H9 (cell line): ENCODE data around the gene RAPH1. TPM values are rescaled to one million over a fixed set of nuclear protein-coding genes. Genes with fewer than 3 reads are reported as not detected.

Source experiments
- DNase-seq: peaks from one replicate; pipeline ENCODE4 v3.0.0-alpha.2; 2017
- H2AFZ ChIP-seq: one replicate; pipeline ENCODE4 v1.6.1; 2013; ENCODE audit warnings: mild to moderate bottlenecking, low read length, control low read depth, moderate library complexity
- H2AK5ac ChIP-seq: 2 replicates; pipeline ENCODE4 v1.6.1; 2013; ENCODE audit warnings: low read length, control low read depth, mixed read lengths; ENCODE audit not compliant: insufficient read length
- H2BK120ac ChIP-seq: one replicate; pipeline ENCODE4 v1.6.1; 2013; ENCODE audit warnings: low read depth, mild to moderate bottlenecking, low read length, control low read depth, inconsistent platforms; ENCODE audit not compliant: poor library complexity, severe bottlenecking
- H2BK12ac ChIP-seq: 2 replicates; pipeline ENCODE4 v1.6.1; 2013; ENCODE audit warnings: low read length, control low read depth, mixed read lengths, low read depth; ENCODE audit not compliant: insufficient read length
- H2BK15ac ChIP-seq: 2 replicates; pipeline ENCODE4 v1.6.1; 2013; ENCODE audit warnings: low read depth, low read length, control low read depth
- H2BK20ac ChIP-seq: one replicate; pipeline ENCODE4 v1.6.1; 2013; ENCODE audit warnings: low read depth, mild to moderate bottlenecking, low read length, control low read depth, inconsistent platforms; ENCODE audit not compliant: poor library complexity, severe bottlenecking
- H2BK5ac ChIP-seq: 2 replicates; pipeline ENCODE4 v1.6.1; 2013; ENCODE audit warnings: low read length, control low read depth, mixed read lengths; ENCODE audit not compliant: insufficient read length
- H3K14ac ChIP-seq: 2 replicates; pipeline ENCODE4 v1.6.1; 2013; ENCODE audit warnings: low read length, control low read depth; ENCODE audit not compliant: insufficient read depth
- H3K18ac ChIP-seq: 2 replicates; pipeline ENCODE4 v1.6.1; 2013; ENCODE audit warnings: low read depth, mild to moderate bottlenecking, mixed read lengths, low read length, control low read depth; ENCODE audit not compliant: insufficient read length
- H3K23ac ChIP-seq: 2 replicates; pipeline ENCODE4 v1.6.1; 2013; ENCODE audit warnings: low read length, control low read depth, mixed read lengths, low read depth; ENCODE audit not compliant: insufficient read length
- H3K23me2 ChIP-seq: 2 replicates; pipeline ENCODE4 v1.6.1; 2013; ENCODE audit warnings: low read depth, mild to moderate bottlenecking, mixed read lengths, low read length, control low read depth; ENCODE audit not compliant: insufficient read length, poor library complexity, severe bottlenecking
- H3K27ac ChIP-seq: 2 replicates; pipeline ENCODE4 v1.5.1; 2013; ENCODE audit warnings: low read length, control low read depth, mixed read lengths, low read depth; ENCODE audit not compliant: insufficient read length
- H3K27me3 ChIP-seq: 2 replicates; pipeline ENCODE4 v1.6.1; 2013; ENCODE audit warnings: low read length, control low read depth, inconsistent platforms; ENCODE audit not compliant: insufficient read depth
- H3K4ac ChIP-seq: 2 replicates; pipeline ENCODE4 v1.6.1; 2013; ENCODE audit warnings: low read depth, mild to moderate bottlenecking, control low read depth, inconsistent platforms, low read length, moderate library complexity
- H3K4me1 ChIP-seq: 2 replicates; pipeline ENCODE4 v1.6.1; 2013; ENCODE audit warnings: low read length, control low read depth, inconsistent platforms; ENCODE audit not compliant: insufficient read depth
- H3K4me2 ChIP-seq: 2 replicates; pipeline ENCODE4 v1.6.1; 2013; ENCODE audit warnings: low read length, control low read depth, mixed read lengths; ENCODE audit not compliant: insufficient read length, insufficient read depth
- H3K56ac ChIP-seq: 2 replicates; pipeline ENCODE4 v1.6.1; 2013; ENCODE audit warnings: low read depth, mild to moderate bottlenecking, mixed read lengths, low read length, control low read depth; ENCODE audit not compliant: insufficient read length
- H3K79me1 ChIP-seq: 2 replicates; pipeline ENCODE4 v1.6.1; 2013; ENCODE audit warnings: low read depth, mild to moderate bottlenecking, moderate library complexity, low read length, control low read depth, inconsistent platforms; ENCODE audit not compliant: insufficient read depth, poor library complexity, severe bottlenecking
- H3K79me2 ChIP-seq: 2 replicates; pipeline ENCODE4 v1.6.1; 2013; ENCODE audit warnings: low read length, control low read depth, inconsistent platforms; ENCODE audit not compliant: insufficient read depth
- H3K9ac ChIP-seq: 2 replicates; pipeline ENCODE4 v1.6.1; 2013; ENCODE audit warnings: low read length, control low read depth, mixed read lengths; ENCODE audit not compliant: insufficient read length; ENCODE audit errors: extremely low read depth
- H3K9me3 ChIP-seq: one replicate; pipeline ENCODE4 v1.6.1; 2013; ENCODE audit warnings: low read depth, low read length, inconsistent platforms; ENCODE audit not compliant: control insufficient read depth
- H3T11ph ChIP-seq: one replicate; pipeline ENCODE4 v1.6.1; 2013; ENCODE audit warnings: mild to moderate bottlenecking, low read length, control low read depth, inconsistent platforms
- H4K20me1 ChIP-seq: one replicate; pipeline ENCODE4 v1.6.1; 2013; ENCODE audit not compliant: control insufficient read depth, insufficient read length, insufficient read depth
- H4K5ac ChIP-seq: 2 replicates; pipeline ENCODE4 v1.6.1; 2013; ENCODE audit warnings: low read depth, mild to moderate bottlenecking, mixed read lengths, low read length, control low read depth; ENCODE audit not compliant: insufficient read length
- H4K8ac ChIP-seq: replicated peaks from 2 replicates; pipeline ENCODE4 v1.6.1; 2013; ENCODE audit warnings: low read length, control low read depth, mixed read lengths, low read depth; ENCODE audit not compliant: insufficient read length
- H4K91ac ChIP-seq: 2 replicates; pipeline ENCODE4 v1.6.1; 2013; ENCODE audit warnings: low read depth, mild to moderate bottlenecking, moderate library complexity, mixed read lengths, low read length, control low read depth; ENCODE audit not compliant: insufficient read length
- H3K27ac Mint-ChIP-seq, 3 experiments: 2 replicates in 2 of 3; 3 replicates in 1 of 3; pipeline ENCODE4 v1.8.0; 2020 to 2021; ENCODE audit warnings: mixed read lengths in 3 of 3, mild to moderate bottlenecking in 1 of 3, moderate library complexity in 1 of 3
- H3K27me3 Mint-ChIP-seq: 2 replicates; pipeline ENCODE4 v1.8.0; 2021; ENCODE audit warnings: low read depth, mild to moderate bottlenecking, moderate library complexity, mixed read lengths
- H3K36me3 Mint-ChIP-seq, 3 experiments: 2 replicates in 2 of 3; 3 replicates in 1 of 3; pipeline ENCODE4 v1.8.0; 2020 to 2021; ENCODE audit warnings: low read depth in 3 of 3, mixed read lengths in 3 of 3; ENCODE audit not compliant: insufficient read depth in 1 of 3
- H3K4me1 Mint-ChIP-seq, 2 experiments: 2 replicates each; pipeline ENCODE4 v1.8.0; 2020; ENCODE audit warnings: mixed read lengths in 2 of 2
- H3K4me3 Mint-ChIP-seq, 2 experiments: 2 replicates in 1 of 2; 3 replicates in 1 of 2; pipeline ENCODE4 v1.8.0; 2020 to 2021; ENCODE audit warnings: mild to moderate bottlenecking in 2 of 2, mixed read lengths in 2 of 2, moderate library complexity in 1 of 2
- H3K9me3 Mint-ChIP-seq, 2 experiments: 2 replicates in 1 of 2; 3 replicates in 1 of 2; pipeline ENCODE4 v1.8.0; 2020; ENCODE audit warnings: mild to moderate bottlenecking in 2 of 2, mixed read lengths in 2 of 2, moderate library complexity in 1 of 2
- CTCF ChIP-seq: fragments of 200-600 bp; sonication (generic); conservative IDR thresholded peaks from 3 replicates; pipeline ENCODE4 v1.8.0; 2021; ENCODE audit warnings: antibody characterized with exemption, mild to moderate bottlenecking
- total RNA-seq: library from RNA; stranded (reverse); gene quantifications from 2 replicates; pipeline ENCODE4 v1.2.1, GENCODE V29; 2021

RAPH1 gene
- total RNA-seq, 1 experiment from 2014 or later, result 17.1 TPM

DNA sequence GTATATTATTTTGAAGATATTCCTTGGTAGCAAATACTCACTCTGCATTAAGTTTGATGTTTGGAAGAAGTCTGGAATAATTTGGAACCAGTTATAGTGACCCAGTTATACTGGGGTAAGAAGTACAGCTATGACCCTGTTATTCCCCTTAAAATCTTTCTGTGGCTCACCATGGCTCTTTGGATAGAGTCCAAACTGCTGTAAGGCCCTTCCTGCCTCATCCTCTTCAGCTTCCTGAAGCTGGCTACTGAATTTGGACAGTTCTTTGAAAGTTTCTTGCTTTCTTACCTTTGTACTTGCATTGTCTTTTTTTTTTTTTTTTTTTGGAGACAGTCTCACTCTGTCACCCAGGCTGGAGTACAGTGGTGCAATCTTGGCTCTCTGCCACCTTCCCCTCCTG is 121.3 kb downstream of the RAPH1 start:
- H3K36me3 Mint-ChIP-seq, result peaks cover 40 to 72% (median 60%) of the 10 kb centered on the region in 3 experiments; a peak in 6 of 7 replicates
- H3K27ac ChIP-seq, result no peak overlapping the region

More for the DNA sequence above, 121.3 kb downstream of the RAPH1 start:
- H3K4ac ChIP-seq, result no peak overlapping the region
- H3K27me3 ChIP-seq, result no peaks in the 10 kb centered on the region
- H3K27me3 Mint-ChIP-seq, result no peaks in the 10 kb centered on the region
- H3K18ac ChIP-seq, result no peak overlapping the region
- no peak overlapping the region for H3K23ac ChIP-seq
- no peak overlapping the region for H3T11ph ChIP-seq
- no peak overlapping the region for H4K5ac ChIP-seq
- H2BK5ac ChIP-seq, result no peak overlapping the region
- H4K91ac ChIP-seq, result no peak overlapping the region
- H4K8ac ChIP-seq, result no peak overlapping the region
- no peak overlapping the region for H2BK15ac ChIP-seq
- H3K79me2 ChIP-seq, result no peaks in the 10 kb centered on the region
- H2AFZ ChIP-seq, result no peak overlapping the region
- H3K79me1 ChIP-seq, result no peaks in the 10 kb centered on the region
- no peak overlapping the region for H3K4me2 ChIP-seq
- H2BK12ac ChIP-seq, result no peak overlapping the region
- H3K56ac ChIP-seq, result no peak overlapping the region
- no peaks in the 10 kb centered on the region for H3K9me3 Mint-ChIP-seq
- no peak overlapping the region for H2BK20ac ChIP-seq
- no peak overlapping the region for H3K27ac Mint-ChIP-seq
- H2BK120ac ChIP-seq, result no peak overlapping the region
- no peak overlapping the region for H3K4me3 Mint-ChIP-seq
- no peaks in the 10 kb centered on the region for H3K4me1 Mint-ChIP-seq
- no peaks in the 10 kb centered on the region for H3K9me3 ChIP-seq
- no peaks in the 10 kb centered on the region for H4K20me1 ChIP-seq
- no peak overlapping the region for H3K14ac ChIP-seq
- H3K23me2 ChIP-seq, result no peaks in the 10 kb centered on the region
- no peak overlapping the region for H3K9ac ChIP-seq
- no peak for DNase-seq
- no peak for TF ChIP-seq CTCF
- H2AK5ac ChIP-seq, result no peak overlapping the region
- no peaks in the 10 kb centered on the region for H3K4me1 ChIP-seq
